T-helper 17 cell (primary cell): ENCODE results near the gene AUTS2. TPM values are rescaled to one million over a fixed set of nuclear protein-coding genes. Genes with fewer than 3 reads are reported as not detected.

Experiments
- ATAC-seq: fragments of 150-1000 bp; cut with Tn5 transposase; 2 replicates; pipeline ENCODE4 v1.10.0; 2021; ENCODE audit warnings: mild to moderate bottlenecking, moderate library complexity
- DNase-seq, 3 donors: peaks; one replicate each; pipeline versions ENCODE4 v3.0.0 to v3.0.0-alpha.2; 2020 to 2021
- H3K9me3 ChIP-seq: one replicate; pipeline ENCODE4 v1.7.0; 2013; ENCODE audit warnings: low read length, mild to moderate bottlenecking; ENCODE audit not compliant: control insufficient read depth, poor library complexity, severe bottlenecking
- H3K27ac Mint-ChIP-seq: one replicate; pipeline ENCODE4 v1.8.0; 2022; ENCODE audit warnings: mild to moderate bottlenecking, moderate library complexity, mixed read lengths
- H3K27me3 Mint-ChIP-seq: one replicate; pipeline ENCODE4 v1.8.0; 2022; ENCODE audit warnings: mixed read lengths
- H3K36me3 Mint-ChIP-seq: one replicate; pipeline ENCODE4 v1.8.0; 2022; ENCODE audit warnings: low read depth, mixed read lengths
- H3K4me1 Mint-ChIP-seq: one replicate; pipeline ENCODE4 v1.8.0; 2022; ENCODE audit warnings: mild to moderate bottlenecking, mixed read lengths
- H3K4me3 Mint-ChIP-seq: one replicate; pipeline ENCODE4 v1.8.0; 2022; ENCODE audit warnings: mild to moderate bottlenecking, moderate library complexity, mixed read lengths
- total RNA-seq, 4 donors: library from RNA in 2 of 4; stranded (reverse) in 2 of 4; gene quantifications; one replicate each; pipeline ENCODE4 v1.2.3 and lab custom pipeline; 2022 to 2026

AUTS2 gene
- total RNA-seq, 2 donors from 2014 or later: 84.2 to 89.5 TPM

- ATAC-seq (no peak), DNase-seq (no peak)
- Mint-ChIP-seq H3K4me1 (no peaks in the 10 kb centered on the region), H3K4me3 (no peak overlapping the region), H3K27me3 (no peaks in the 10 kb centered on the region), H3K27ac (no peak overlapping the region), H3K36me3 (no peaks in the 10 kb centered on the region)
- no peaks in the 10 kb centered on the region for H3K9me3 ChIP-seq
These were observed 294.5 kb downstream of the AUTS2 start for GRCh38 chr7:69892790-69893189.

GRCh38 chr7:69893906-69894305 lies 295.6 kb downstream of the AUTS2 start:
- DNase-seq: no peak
- no peaks in the 10 kb centered on the region for H3K9me3 ChIP-seq
- H3K4me1 Mint-ChIP-seq: no peaks in the 10 kb centered on the region
- ATAC-seq: no peak
- H3K27ac Mint-ChIP-seq: no peak overlapping the region
- H3K4me3 Mint-ChIP-seq: no peak overlapping the region
- no peaks in the 10 kb centered on the region for H3K27me3 Mint-ChIP-seq
- H3K36me3 Mint-ChIP-seq: no peaks in the 10 kb centered on the region

GRCh38 chr7:69895446-69895845 lies 297.2 kb downstream of the AUTS2 start:
- H3K36me3 Mint-ChIP-seq: no peaks in the 10 kb centered on the region
- ATAC-seq (no peak), DNase-seq (no peak)
- no peak overlapping the region for H3K4me3 Mint-ChIP-seq
- H3K27me3 Mint-ChIP-seq: no peaks in the 10 kb centered on the region
- H3K9me3 ChIP-seq: no peaks in the 10 kb centered on the region
- H3K27ac Mint-ChIP-seq: no peak overlapping the region
- no peaks in the 10 kb centered on the region for H3K4me1 Mint-ChIP-seq

- ATAC-seq: no peak
- H3K4me1 Mint-ChIP-seq: no peaks in the 10 kb centered on the region
- H3K4me3 Mint-ChIP-seq: no peak overlapping the region
- H3K27ac Mint-ChIP-seq: no peak overlapping the region
- H3K9me3 ChIP-seq: no peaks in the 10 kb centered on the region
- no peaks in the 10 kb centered on the region for H3K36me3 Mint-ChIP-seq
- DNase-seq: no peak
- H3K27me3 Mint-ChIP-seq: no peaks in the 10 kb centered on the region
These were observed 297.8 kb downstream of the AUTS2 start for GRCh38 chr7:69896121-69896520.

GRCh38 chr7:69898189-69898588 lies 299.9 kb downstream of the AUTS2 start:
- no peaks in the 10 kb centered on the region for H3K9me3 ChIP-seq
- ATAC-seq: no peak
- no peaks in the 10 kb centered on the region for H3K36me3 Mint-ChIP-seq

GRCh38 chr7:69903410-69903809 lies 305.1 kb downstream of the AUTS2 start:
- H3K36me3 Mint-ChIP-seq: no peaks in the 10 kb centered on the region
- H3K4me3 Mint-ChIP-seq: no peak overlapping the region
- no peaks in the 10 kb centered on the region for H3K9me3 ChIP-seq
- peaks cover 2% of the 10 kb centered on the region for H3K4me1 Mint-ChIP-seq
- no peak overlapping the region for H3K27ac Mint-ChIP-seq
- ATAC-seq: no peak
- no peak for DNase-seq
- no peaks in the 10 kb centered on the region for H3K27me3 Mint-ChIP-seq

More at GRCh38 chr7:69898189-69898588, 299.9 kb downstream of the AUTS2 start:
- DNase-seq: no peak
- Mint-ChIP-seq H3K27ac (no peak overlapping the region), H3K27me3 (no peaks in the 10 kb centered on the region), H3K4me1 (no peaks in the 10 kb centered on the region), H3K4me3 (no peak overlapping the region)

GRCh38 chr7:69906283-69906995 lies 308.2 kb downstream of the AUTS2 start:
- H3K36me3 Mint-ChIP-seq: no peaks in the 10 kb centered on the region
- H3K9me3 ChIP-seq: no peaks in the 10 kb centered on the region
- no peak for ATAC-seq
- peaks cover 2% of the 10 kb centered on the region for H3K4me1 Mint-ChIP-seq
- H3K27ac Mint-ChIP-seq: no peak overlapping the region
- H3K4me3 Mint-ChIP-seq: no peak overlapping the region
- no peaks in the 10 kb centered on the region for H3K27me3 Mint-ChIP-seq
- DNase-seq: no peak

- Mint-ChIP-seq H3K4me3 (no peak overlapping the region), H3K4me1 (peaks cover 2% of the 10 kb centered on the region), H3K27me3 (no peaks in the 10 kb centered on the region), H3K27ac (no peak overlapping the region), H3K36me3 (no peaks in the 10 kb centered on the region)
- ATAC-seq (no peak), DNase-seq (no peak)
- no peaks in the 10 kb centered on the region for H3K9me3 ChIP-seq
These were observed 309.4 kb downstream of the AUTS2 start for GRCh38 chr7:69907720-69908119.

- Mint-ChIP-seq H3K4me1 (peaks cover 2% of the 10 kb centered on the region), H3K36me3 (no peaks in the 10 kb centered on the region), H3K4me3 (no peak overlapping the region), H3K27me3 (no peaks in the 10 kb centered on the region), H3K27ac (no peak overlapping the region)
- H3K9me3 ChIP-seq: no peaks in the 10 kb centered on the region
- no peak for DNase-seq
- no peak for ATAC-seq
These were observed 310.2 kb downstream of the AUTS2 start for GRCh38 chr7:69908454-69908853.

- H3K4me3 Mint-ChIP-seq: no peak overlapping the region
- ATAC-seq: no peak
- peaks cover 2% of the 10 kb centered on the region for H3K4me1 Mint-ChIP-seq
- no peaks in the 10 kb centered on the region for H3K9me3 ChIP-seq
- no peak for DNase-seq
- no peaks in the 10 kb centered on the region for H3K36me3 Mint-ChIP-seq
- H3K27me3 Mint-ChIP-seq: no peaks in the 10 kb centered on the region
- H3K27ac Mint-ChIP-seq: no peak overlapping the region
These were observed 311.9 kb downstream of the AUTS2 start for GRCh38 chr7:69910150-69910549.

GRCh38 chr7:69911337-69911736 lies 313.1 kb downstream of the AUTS2 start:
- no peak overlapping the region for H3K27ac Mint-ChIP-seq
- no peaks in the 10 kb centered on the region for H3K27me3 Mint-ChIP-seq
- H3K36me3 Mint-ChIP-seq: no peaks in the 10 kb centered on the region
- DNase-seq (no peak), ATAC-seq (no peak)
- no peaks in the 10 kb centered on the region for H3K4me1 Mint-ChIP-seq
- H3K9me3 ChIP-seq: no peaks in the 10 kb centered on the region
- H3K4me3 Mint-ChIP-seq: no peak overlapping the region

GRCh38 chr7:69912141-69912540 lies 313.9 kb downstream of the AUTS2 start:
- H3K27me3 Mint-ChIP-seq: no peaks in the 10 kb centered on the region
- H3K9me3 ChIP-seq: no peaks in the 10 kb centered on the region
- DNase-seq: no peak
- H3K4me1 Mint-ChIP-seq: no peaks in the 10 kb centered on the region
- H3K27ac Mint-ChIP-seq: no peak overlapping the region
- no peak overlapping the region for H3K4me3 Mint-ChIP-seq
- H3K36me3 Mint-ChIP-seq: no peaks in the 10 kb centered on the region
- no peak for ATAC-seq

GRCh38 chr7:69912846-69913245 lies 314.6 kb downstream of the AUTS2 start:
- H3K4me3 Mint-ChIP-seq: no peak overlapping the region
- no peaks in the 10 kb centered on the region for H3K27me3 Mint-ChIP-seq
- H3K9me3 ChIP-seq: no peaks in the 10 kb centered on the region
- DNase-seq (no peak), ATAC-seq (no peak)
- H3K27ac Mint-ChIP-seq: no peak overlapping the region
- no peaks in the 10 kb centered on the region for H3K36me3 Mint-ChIP-seq
- H3K4me1 Mint-ChIP-seq: no peaks in the 10 kb centered on the region

- no peaks in the 10 kb centered on the region for H3K36me3 Mint-ChIP-seq
- no peaks in the 10 kb centered on the region for H3K27me3 Mint-ChIP-seq
- no peaks in the 10 kb centered on the region for H3K4me1 Mint-ChIP-seq
- H3K27ac Mint-ChIP-seq: no peak overlapping the region
- no peak for DNase-seq
- ATAC-seq: no peak
- H3K9me3 ChIP-seq: no peaks in the 10 kb centered on the region
- H3K4me3 Mint-ChIP-seq: no peak overlapping the region
These were observed 321.3 kb downstream of the AUTS2 start for GRCh38 chr7:69919426-69920111.
